Upper lobe of left lung (tissue), 4 donors: Measurements from ENCODE around the gene SLC28A1.

ENCODE experiments used
- POLR2A ChIP-seq, 4 donors: fragments of 450-650 bp; IDR thresholded peaks; one replicate each; pipeline ENCODE4 v1.5.1; 2016 to 2017; ENCODE audit warnings: antibody characterized with exemption in 4 of 4, mild to moderate bottlenecking in 2 of 4
- TF ChIP-seq, protein P1 (sequence below), 6 experiments: fragments of 450-650 bp in 4 of 6; fragments of 200-600 bp in 2 of 6; sonication (generic) in 2 of 6; IDR thresholded peaks; one replicate each; pipeline ENCODE4 v1.5.1; 2016 to 2019; ENCODE audit warnings: antibody characterized with exemption in 6 of 6

DNA sequence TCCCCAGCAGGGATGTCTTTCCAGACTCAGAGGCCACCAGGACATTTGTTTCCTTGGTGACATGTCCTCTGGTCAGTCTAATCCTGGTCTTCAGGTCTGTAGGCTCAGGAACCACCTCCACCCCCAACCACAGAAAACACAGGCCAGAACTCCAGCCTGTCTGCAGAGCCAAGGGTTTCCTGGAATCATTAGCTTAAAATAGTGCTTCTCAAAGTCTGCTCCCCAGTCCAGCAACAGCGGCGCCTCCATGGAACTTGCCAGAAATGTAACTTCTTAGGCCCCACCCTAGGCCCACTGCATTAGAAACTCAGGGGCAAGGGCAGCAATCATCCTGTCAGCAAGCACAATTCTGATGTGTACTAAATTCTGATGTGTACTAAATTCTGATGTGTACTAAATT, 20.0 kb downstream of the SLC28A1 start:
- TF ChIP-seq, protein P1, sequence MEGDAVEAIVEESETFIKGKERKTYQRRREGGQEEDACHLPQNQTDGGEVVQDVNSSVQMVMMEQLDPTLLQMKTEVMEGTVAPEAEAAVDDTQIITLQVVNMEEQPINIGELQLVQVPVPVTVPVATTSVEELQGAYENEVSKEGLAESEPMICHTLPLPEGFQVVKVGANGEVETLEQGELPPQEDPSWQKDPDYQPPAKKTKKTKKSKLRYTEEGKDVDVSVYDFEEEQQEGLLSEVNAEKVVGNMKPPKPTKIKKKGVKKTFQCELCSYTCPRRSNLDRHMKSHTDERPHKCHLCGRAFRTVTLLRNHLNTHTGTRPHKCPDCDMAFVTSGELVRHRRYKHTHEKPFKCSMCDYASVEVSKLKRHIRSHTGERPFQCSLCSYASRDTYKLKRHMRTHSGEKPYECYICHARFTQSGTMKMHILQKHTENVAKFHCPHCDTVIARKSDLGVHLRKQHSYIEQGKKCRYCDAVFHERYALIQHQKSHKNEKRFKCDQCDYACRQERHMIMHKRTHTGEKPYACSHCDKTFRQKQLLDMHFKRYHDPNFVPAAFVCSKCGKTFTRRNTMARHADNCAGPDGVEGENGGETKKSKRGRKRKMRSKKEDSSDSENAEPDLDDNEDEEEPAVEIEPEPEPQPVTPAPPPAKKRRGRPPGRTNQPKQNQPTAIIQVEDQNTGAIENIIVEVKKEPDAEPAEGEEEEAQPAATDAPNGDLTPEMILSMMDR (IDR thresholded peaks at IDR 0.05), result no peak
- TF ChIP-seq POLR2A (IDR thresholded peaks at IDR 0.05), result no peak
